ENCODE measurements around the gene MPLKIP. TPM values are rescaled to one million over a fixed set of nuclear protein-coding genes. Genes with fewer than 3 reads are reported as not detected.

Gene MPLKIP
- total RNA-seq, 1 donor from 2014 or later: 5.2 TPM

Small RNAs within 50 kb of the gene (small RNA-seq; reads per million reads assigned to genes)
- gene AC006023.1 (ENCODE audit: low replicate concordance): not detected
- gene AC006023.2 (ENCODE audit: low replicate concordance): not detected

Other genes with a start within 250 kb of the MPLKIP start
- 86.8 TPM for gene CDK13, start 184.4 kb downstream of the MPLKIP start, total RNA-seq
- gene SUGCT, start 383 bp upstream of the MPLKIP start, total RNA-seq: 0.98 TPM